Activated CD4-positive, alpha-beta T cell treated with anti-CD3 and anti-CD28 coated beads, Interleukin-2, Interleukin-6, amounts not matched to agents 100 ng/mL and 50 ng/mL, durations not matched to agents 16 hours and 8 hours (primary cell): ENCODE data around the gene CPLANE2.
"Not testable (repeated sequence)": the region's sequence is repeated elsewhere in the genome, so short reads cannot be mapped to it uniquely, and the experiment has no call there.

Experiments
- DNase-seq: peaks from one replicate; pipeline ENCODE4 v3.0.0-alpha.2; 2020

The CPLANE2 gene

GRCh38 chr1:16248603-16249516 is 11.9 kb upstream of the CPLANE2 start:
- no peak for DNase-seq

DNA sequence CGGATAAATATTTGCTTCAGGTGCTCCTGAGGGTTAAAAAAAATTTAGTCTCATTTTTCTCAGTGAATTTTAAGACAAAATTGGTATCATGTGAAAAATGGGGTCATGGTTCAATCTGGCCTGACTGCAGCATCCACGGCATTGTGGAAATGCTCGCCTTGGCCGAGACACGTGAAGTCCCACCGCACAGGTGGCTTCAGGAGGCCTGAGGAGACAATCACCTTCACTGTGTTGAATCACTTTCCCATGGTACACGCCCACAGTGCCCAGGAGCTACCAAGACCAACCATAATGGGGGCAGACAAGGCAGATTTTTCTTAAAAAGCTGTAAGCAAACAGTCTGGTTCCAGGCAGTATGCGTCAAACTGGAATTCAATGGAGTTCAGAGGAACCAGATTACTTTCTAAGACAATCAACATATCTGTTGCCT is 11.0 kb upstream of the CPLANE2 start:
- DNase-seq, result no peak

DNA sequence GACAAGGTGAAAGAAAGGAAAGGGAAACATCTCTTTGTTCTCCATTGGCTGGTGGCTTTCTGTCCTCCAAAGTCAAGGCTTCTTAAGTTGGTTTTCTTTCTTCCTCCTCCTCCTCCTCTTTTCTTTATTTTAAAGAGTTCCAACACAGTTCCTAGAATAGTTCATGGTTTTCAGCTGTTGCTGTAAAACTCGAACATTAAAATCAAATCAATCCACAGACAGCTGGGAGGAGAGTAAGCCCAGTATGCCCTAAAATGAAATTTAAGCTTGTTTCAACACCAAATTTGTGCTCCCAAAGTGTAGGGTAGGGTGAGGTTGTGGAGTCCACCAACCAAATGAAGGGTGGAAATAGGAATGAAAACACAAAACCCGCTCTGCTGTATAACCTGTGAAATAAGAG is 10.5 kb upstream of the CPLANE2 start:
- no peak for DNase-seq

DNA sequence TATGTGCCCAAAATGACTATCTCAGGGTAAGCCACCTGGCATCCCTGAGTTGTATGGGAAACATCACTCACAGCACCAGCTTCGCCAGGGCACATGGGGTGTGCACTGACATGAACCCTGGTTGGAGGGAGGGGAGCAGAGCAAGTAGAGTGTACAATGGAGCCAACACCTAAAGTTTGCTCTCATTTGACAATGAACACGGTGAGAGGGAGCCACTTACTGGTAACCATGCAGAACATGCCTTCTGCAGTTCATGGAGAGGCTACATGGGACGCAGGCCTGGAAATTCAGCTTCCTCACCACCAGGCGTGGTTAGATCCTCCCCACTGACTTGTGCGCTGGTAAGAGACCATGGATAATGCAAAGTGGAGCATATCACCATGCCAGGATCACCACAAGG is 10.0 kb upstream of the CPLANE2 start:
- no peak for DNase-seq

DNA sequence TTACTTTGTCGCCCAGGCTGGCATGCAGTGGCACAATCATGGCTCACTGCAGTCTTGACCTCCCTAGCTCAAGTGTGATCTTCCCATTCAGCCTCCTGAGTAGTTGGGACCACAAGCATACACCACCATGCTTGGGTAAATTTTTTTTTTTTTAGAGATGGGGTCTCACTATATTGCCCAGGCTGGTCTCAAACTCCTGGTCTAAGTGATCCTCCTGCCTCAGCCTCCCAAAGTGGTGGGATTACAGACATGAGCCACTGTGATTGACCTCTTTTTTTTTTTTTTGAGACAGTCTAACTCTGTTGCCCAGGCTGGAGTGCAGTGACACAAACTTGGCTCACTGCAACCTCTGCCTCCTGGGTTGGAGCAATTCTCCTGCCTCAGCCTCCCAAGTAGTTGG is 9.3 kb upstream of the CPLANE2 start:
- not testable (repeated sequence) for DNase-seq

DNA sequence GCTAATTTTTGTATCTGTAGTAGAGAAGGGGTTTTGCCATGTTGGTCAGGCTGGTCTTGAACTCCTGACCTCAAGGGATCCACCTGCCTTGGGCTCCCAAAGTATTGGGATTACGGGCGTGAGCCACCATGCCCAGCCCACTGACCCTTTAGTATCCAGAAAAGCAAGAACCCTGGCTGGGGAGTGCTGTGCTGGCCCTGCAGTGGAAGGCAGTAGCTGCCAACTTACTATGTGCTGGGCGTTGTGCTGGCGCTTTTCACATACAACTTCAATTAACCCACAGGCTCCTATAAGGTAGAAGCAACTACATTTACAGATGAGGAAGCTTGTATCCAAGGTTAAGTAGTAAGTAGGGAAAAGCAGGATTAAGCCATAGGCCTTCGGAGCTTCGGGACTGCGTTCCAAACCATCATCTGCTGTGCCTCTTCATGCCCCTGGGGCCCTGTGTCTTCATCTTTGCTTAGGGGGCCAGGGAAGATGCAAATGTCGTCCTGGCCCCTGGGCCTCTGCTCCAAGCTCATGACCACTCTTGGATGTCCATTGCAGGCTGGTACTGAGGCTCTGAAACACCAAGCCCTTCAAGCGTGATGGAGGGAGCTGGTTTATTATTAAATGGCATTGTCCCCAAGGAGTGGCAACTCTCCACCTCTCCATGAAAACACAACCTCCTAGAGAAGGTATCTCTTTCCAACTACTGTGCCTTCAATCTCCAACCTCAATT is 8.7 kb upstream of the CPLANE2 start:
- DNase-seq, result no peak

- DNase-seq, result no peak
Observed at GRCh38 chr1:16244650-16245285, 7.8 kb upstream of the CPLANE2 start.

GRCh38 chr1:16243936-16244649 is 7.1 kb upstream of the CPLANE2 start:
- peak; percentile 83 for DNase-seq

DNA sequence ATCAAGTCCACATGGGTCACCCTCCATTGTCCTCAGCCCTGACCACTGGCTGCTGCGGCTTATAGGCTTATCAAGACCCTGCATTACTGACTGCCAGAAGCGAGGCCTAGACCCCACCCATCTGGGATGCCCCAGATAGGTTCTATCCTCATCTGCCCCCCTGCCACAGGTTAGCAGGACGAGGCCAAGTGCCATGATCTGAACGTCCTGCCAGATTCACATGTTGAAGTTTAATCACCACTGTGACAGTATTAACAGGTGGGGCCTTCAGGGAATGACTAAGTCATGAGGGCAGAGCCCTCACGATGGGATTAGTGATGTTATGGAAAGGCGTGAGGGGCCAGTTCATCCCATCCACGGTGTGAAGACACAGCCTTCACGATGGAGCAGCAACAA is 6.2 kb upstream of the CPLANE2 start:
- DNase-seq, result no peak

- no peak for DNase-seq
Observed at GRCh38 chr1:16242556-16243214, 5.7 kb upstream of the CPLANE2 start.

DNA sequence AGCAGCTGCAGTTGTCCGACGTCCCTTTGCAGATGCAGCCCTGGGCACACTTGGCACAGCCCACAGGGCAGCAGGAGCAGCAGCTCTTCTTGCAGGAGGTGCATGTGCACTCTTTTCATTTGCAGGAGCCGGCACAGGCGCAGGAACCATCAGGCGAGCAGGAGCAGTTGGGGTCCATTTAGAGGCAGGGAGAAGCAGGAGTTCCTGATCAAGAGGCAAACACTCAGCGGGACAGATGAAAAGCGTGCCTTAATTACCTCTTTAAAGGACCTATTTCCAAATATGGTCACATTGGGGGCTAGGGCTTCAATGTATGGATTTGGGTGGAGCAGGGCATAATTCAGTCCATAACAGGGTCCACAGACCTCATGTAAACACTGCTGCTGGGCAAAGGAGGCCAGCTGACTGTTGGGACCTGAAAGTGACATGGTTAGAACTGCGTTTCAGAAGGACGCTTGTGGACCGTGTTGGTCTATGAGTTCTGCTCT is 4.3 kb upstream of the CPLANE2 start:
- DNase-seq, result no peak

DNA sequence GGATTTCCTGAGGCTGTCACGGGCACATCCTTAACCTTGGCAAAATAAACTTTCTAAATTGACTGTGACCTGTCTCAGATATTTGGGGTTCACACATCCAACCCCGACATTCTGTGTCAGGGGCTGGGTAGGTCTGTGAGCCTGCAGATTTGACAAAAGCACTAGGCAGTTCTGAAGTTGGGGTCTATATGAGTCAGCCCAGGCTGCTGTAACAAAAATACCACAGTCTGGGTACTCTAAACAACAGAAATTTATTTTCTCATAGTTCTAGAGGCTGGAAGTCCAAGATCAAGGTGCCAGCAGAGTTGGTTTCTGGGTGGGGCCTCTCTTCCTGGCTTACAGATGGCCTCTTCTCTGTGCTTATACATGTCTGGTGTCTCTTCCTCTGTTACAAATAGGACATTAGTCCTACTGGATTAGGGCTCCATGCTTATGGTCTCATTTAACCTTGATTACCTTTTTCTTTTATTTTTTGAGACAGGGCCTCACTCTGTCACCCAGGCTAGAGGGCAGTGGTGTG is 3.0 kb upstream of the CPLANE2 start:
- DNase-seq, result no peak

DNA sequence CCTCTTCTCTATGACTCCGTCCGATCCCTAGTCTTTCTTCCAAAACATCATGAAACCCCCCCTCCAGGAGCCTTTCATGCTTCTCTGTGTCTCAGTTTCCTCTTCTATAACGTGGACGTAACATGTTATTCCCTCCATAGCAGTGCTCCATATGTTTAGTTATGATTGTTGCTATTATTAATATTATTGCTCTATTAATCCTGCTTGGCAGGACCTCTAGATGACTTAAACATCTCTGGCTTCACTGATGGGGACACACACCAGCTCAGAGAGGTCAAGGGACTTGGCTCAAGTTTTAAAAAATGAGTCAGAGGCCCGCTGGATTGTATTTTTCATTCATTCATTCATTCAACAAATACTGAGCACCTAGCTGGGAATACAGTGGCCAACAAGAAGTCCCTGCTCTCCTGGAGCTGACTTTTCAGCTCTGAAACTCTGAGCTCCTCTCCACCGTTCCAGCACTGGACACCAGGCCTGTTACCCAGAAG is 404 bp upstream of the CPLANE2 start:
- DNase-seq, result no peak

DNA sequence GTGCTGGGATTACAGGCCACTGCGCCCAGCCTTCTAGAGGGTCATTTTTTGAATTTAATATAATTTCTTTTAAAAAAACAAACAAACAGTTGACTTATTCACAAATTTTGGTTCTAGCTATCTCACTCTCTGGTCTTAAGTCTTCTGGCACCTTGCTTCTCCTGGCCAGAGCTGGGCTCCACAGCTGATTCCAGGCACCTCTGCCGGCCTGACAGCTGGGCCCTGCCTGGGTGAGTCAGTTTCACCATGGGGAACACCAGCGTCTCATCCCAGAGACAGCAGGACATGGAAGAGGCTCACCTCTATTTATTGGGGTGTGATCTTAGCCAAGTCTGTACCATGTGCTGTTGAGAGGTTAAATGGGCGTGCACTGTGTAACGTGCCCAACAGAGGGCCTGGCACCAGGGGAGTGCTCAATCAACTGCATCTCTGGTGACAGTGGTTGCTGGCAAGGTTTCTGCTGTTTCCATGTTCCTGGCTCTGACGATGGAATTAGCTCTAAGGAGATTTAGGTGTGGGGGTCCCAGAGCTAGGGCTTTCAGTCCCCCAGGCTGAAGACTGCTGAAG is 956 bp downstream of the CPLANE2 start:
- DNase-seq, result peak; percentile 64

GRCh38 chr1:16235347-16235746 is 1.6 kb downstream of the CPLANE2 start:
- DNase-seq, result no peak

DNA sequence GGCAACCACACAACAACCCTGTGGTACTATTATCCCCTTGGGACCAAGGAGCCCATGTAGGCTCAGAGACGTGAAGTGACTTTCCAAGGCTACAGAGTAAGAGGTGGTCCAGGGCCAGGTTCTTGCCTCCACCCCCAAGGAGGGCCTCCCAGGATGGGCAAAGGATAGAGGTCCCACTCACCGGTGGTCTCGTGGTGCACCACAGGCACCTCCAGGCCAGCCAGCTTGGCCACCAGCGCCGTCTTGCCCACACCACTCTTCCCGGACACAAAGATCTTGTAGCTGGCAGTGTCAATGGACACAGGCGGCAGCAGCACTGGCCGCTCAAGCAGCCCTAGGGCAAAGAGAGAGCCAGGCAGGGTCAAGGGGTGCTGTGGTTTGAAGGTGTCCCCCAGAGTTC is 3.6 kb downstream of the CPLANE2 start:
- DNase-seq, result no peak

DNA sequence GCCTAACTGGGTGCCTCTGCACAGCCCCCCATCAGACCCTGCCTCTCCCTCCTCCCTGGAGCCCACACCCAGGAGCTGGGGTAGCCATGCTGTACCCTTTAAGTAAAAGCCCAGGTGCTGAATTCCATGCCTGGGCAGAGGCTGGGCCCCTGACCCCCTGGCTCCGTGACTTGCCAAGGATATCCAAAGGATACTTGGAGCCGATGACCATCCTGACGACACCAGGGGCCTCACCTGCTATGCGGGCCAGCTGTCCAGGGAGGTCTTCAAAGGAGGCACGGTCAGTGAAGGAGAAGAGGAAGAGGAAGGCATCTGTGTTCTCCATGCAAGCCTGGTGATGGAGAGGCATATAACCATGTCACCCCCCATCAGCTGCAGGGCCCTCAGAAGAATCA is 4.7 kb downstream of the CPLANE2 start:
- DNase-seq, result no peak

DNA sequence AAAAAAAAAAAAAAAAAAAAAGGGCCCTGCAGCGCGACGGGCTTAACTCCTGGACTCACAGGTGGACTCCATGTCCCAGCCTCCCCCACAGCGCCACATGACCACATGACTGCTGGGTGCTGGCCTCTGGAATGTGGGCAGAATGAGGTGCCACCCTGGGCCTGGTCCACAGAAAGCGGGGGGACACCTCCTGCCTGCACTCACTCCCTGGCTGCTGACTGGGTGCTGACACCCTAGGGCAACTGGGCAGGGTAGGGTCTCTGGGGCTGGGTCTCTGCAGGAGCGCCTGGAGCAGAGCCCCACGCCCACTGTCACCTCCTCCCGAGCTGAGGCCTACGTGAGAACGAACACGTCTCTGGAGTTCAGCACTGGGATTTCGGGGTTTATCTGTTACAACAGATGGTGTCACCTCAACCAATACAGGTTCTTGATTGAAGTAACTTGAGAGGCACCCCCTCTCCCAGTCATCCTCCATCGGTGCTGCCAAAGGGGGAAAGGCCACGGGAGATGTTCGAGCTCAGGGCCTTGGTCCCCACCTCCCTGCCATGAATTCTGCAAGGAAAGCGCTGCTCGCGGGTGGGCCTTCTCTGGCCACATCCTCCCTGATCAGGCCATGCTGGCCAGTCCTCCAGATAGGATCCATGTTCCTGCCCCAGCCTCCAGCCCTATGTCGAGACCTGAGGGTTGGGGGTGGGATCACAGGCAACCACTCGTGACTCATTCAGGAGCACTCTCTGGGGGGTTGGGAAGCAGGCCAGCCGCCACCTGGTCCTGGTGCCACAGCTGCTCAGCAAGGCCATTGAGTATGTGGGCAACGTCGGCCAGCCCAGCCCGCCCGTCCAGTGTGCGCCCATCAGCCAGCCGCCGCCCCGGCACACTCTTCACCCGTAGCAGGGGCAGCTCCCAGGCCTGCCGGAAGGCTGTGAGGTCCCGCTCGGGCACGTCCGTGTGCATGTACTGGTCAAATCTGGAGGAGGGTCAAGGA is 5.4 kb downstream of the CPLANE2 start:
- no peak for DNase-seq

- no peak for DNase-seq
Observed at GRCh38 chr1:16230744-16231143, 6.2 kb downstream of the CPLANE2 start.
